GM18951 (cell line): ENCODE data around the gene TMA7.
"Not testable (repeated sequence)": the region's sequence is repeated elsewhere in the genome, so short reads cannot be mapped to it uniquely, and the experiment has no call there.

ENCODE experiments used
- POLR2A ChIP-seq: IDR thresholded peaks from 4 replicates; pipeline ENCODE4 v1.6.1; 2011; ENCODE audit warnings: mild to moderate bottlenecking; ENCODE audit not compliant: insufficient read length, insufficient read depth; ENCODE audit errors: extremely low read depth
- in situ Hi-C: fragments of 300-500 bp; cut with MboI; formaldehyde crosslinking; loops from one replicate; pipeline ENCODE4 v1.12.0; 2022; ENCODE audit warnings: low sequenced_read_pairs, mixed read lengths, inconsistent platforms; ENCODE audit not compliant: unreplicated experiment

Gene TMA7

DNA sequence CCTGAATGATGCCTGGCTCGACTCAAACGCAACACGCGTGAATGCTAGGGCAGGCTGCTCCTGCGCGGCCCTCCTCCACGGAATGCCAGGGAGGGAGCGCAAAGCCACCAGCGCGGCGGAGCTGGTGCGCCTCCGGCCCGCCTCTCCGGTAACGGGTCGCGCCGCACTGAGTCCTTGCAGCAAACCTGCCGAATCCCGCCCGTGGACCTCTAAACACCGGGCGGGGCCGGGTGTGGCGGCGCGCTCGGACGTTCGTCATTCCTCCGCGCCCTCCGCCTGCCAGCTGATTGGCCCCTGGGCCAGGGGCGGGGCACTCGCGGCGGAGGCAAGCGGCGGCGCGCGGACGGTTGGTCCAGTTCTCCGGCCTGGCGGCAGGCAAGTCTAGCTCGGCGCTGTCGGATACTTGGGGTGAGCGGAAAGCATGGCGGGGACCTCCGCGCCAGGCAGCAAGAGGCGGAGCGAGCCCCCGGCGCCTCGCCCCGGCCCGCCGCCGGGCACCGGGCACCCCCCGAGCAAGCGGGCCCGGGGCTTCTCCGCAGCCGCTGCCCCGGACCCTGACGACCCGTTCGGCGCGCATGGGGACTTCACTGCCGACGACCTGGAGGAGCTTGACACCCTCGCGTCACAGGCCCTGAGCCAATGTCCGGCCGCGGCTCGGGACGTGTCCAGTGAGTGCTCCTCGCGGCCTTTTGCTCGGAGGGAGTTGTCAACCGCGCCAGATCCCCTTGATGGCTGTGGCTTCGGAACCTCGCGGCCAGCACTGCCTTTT lies 6.6 kb downstream of the TMA7 start, which contains the start of gene ATRIP:
ATRIP (plus strand) TSS at position 313 of the 769 bp plus-strand sequence; CDS start at position 422, 109 bp downstream.
- in situ Hi-C loops = no loop called here

DNA sequence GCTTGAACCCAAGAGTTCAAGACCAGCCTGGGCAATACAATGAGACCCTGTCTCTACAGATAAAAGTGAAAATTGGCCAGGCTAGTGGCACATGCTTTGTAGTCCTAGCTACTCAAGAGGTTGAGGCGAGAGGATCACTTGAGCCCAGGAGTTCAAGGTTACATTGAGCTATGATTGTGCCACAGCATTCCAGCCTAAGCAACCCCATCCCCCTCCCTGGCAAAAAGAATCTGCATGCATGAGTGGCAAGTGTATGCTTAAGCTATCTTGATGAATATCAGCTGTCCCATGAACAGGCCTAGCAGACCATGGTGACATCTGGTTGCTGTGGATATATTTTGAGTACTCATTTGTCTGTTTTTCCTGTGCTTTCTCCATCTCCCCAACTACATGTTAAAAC lies 11.2 kb downstream of the TMA7 start:
- TF ChIP-seq POLR2A = no peak
- in situ Hi-C loops = no loop called here

More for the DNA sequence above, 6.6 kb downstream of the TMA7 start, which contains the start of gene ATRIP:
- TF ChIP-seq POLR2A = peak; percentile 98

DNA sequence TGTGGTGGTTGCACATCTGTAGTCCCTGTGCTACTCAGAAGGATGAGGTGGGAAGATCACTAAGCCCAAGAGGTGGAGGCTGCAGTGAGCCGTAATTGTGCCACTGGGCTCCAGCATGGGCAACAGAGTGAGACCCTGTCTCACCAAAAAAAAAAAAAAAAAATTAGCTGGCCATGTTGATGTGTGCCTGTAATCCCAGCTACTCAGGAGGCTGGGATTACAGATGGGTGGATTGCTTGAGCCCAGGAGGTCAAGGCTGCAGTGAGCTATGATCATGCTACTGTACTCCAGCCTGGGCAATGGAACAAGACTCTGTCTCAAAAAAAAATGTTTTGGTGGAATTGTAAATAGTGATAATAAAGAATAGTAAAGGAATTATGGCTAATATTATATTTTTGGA lies 16.4 kb downstream of the TMA7 start:
- in situ Hi-C loops = no loop called here

DNA sequence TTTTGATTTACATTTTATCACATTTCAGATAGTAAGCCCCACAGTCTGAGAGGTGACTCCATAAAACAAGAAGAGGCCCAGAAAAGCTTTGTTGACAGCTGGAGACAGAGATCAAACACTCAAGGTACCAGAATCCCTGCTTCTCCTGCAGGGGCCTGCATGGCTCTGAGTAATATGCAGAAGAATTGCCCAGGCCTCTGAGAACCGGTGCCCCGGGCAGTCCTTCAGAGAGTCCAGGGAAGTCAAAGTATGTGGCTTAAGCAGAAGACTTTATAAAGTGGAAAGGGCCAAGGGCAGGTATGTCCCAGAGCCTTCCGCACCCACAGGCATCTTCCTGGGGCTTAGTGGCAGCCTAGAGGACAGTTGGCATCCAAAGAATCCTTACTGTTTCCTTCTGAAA lies 19.3 kb downstream of the TMA7 start:
- no peak for TF ChIP-seq POLR2A
- in situ Hi-C loops = no loop called here

More for the DNA sequence above, 16.4 kb downstream of the TMA7 start:
- no peak for TF ChIP-seq POLR2A

DNA sequence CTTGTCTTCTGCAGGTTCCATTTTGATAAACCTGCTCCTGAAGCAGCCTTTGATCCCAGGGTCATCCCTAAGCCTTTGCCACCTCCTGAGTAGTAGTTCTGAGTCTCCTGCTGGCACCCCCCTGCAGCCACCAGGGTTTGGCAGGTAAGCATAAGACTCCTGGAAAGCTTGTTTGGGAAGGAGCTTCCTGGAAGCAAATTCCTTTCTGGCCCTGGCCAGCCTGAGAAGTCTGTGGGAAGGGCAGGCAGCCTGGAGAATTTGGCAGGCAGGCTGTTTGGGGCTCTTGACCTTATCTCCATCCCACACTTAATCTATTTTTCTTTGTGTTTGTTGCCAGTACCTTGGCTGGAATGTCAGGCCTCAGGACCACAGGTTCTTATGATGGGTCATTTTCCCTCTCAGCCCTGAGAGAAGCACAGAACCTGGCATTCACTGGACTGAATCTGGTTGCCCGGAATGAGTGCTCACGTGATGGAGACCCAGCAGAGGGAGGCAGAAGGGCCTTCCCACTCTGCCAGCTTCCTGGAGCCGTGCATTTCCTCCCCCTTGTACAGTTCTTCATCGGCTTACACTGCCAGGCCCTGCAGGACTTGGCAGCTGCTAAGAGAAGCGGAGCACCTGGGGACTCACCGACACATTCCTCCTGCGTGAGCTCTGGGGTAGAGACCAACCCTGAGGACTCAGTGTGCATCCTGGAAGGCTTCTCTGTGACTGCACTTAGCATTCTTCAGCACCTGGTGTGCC lies 19.9 kb downstream of the TMA7 start:
- no peak for TF ChIP-seq POLR2A
- in situ Hi-C loops = no loop called here

DNA sequence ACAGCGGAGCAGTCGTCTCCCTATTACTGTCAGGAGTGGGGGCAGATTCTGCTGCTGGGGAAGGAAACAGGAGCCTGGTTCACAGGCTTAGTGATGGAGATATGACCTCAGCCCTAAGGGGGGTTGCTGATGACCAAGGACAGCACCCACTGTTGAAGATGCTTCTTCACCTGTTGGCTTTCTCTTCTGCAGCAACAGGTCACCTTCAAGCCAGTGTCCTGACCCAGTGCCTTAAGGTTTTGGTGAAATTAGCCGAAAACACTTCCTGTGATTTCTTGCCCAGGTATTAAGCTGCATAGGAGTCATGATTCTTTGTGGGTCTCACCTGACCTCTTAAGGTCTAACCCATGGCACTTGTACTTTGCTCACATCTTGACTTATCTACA lies 20.5 kb downstream of the TMA7 start:
- TF ChIP-seq POLR2A = no peak
- in situ Hi-C loops = no loop called here

DNA sequence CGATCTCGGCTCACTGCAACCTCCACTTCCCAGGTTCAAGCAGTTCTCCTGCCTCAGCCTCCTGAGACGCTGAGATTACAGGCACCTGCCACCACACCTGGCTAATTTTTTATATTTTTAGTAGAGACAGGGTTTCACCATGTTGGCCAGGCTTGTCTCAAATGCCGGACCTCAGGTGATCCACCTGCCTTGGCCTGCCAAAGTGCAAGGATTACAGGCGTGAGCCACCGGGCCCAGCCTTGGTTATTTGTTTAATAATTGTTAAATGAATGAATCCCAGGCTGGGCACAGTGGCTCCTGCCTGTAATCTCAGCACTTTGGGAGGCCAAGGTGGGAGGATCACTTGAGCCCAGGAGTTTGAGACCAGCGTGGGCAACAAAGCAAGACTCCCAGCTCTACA lies 21.7 kb downstream of the TMA7 start:
- in situ Hi-C loops = not testable (repeated sequence)

DNA sequence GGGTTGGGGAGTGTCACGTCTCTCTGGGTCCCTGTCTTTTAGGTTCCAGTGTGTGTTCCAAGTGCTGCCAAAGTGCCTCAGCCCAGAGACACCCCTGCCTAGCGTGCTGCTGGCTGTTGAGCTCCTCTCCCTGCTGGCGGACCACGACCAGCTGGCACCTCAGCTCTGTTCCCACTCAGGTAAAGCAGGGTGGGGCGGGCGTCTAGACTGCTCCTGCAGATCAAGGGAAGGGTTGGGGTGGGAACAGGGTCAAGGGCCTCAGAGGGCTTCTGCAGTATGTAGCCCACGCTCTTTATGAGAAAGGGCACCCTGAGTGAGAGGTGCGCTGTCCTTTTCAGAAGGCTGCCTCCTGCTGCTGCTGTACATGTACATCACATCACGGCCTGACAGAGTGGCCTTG lies 23.6 kb downstream of the TMA7 start:
- no peak for TF ChIP-seq POLR2A
- in situ Hi-C loops = no loop called here

DNA sequence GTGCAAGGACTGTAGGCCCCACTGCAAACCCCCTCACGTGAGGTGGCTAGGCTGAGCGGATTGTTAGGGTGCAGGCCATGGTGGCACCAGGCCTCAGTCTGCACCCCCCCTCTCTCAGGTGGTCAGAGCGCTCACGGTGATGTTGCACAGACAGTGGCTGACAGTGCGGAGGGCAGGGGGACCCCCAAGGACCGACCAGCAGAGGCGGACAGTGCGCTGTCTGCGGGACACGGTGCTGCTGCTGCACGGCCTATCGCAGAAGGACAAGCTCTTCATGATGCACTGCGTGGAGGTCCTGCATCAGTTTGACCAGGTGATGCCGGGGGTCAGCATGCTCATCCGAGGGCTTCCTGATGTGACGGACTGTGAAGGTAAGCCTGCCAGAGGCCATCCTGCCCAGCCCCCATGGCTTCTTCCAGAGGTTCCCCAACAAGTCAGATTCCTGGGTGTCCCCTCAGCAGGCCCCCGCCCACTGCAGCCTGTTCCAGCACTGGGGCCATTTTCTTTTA lies 24.7 kb downstream of the TMA7 start:
- in situ Hi-C loops = no loop called here

DNA sequence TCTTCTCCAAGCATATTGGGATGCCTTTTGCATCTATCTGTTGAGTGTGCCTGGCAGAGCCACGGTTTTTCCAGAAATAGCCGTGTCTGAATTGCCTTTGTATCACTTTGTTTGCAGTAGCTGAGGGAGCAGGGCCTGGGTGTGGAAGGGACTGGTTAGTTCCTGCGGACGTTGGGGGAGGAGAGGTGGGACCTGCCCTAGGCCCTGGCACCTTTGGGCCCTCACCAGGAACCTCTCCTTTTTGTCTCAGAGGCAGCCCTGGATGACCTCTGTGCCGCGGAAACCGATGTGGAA lies 25.1 kb downstream of the TMA7 start:
- TF ChIP-seq POLR2A = no peak
- in situ Hi-C loops = no loop called here

More for the DNA sequence above, 24.7 kb downstream of the TMA7 start:
- TF ChIP-seq POLR2A = no peak

DNA sequence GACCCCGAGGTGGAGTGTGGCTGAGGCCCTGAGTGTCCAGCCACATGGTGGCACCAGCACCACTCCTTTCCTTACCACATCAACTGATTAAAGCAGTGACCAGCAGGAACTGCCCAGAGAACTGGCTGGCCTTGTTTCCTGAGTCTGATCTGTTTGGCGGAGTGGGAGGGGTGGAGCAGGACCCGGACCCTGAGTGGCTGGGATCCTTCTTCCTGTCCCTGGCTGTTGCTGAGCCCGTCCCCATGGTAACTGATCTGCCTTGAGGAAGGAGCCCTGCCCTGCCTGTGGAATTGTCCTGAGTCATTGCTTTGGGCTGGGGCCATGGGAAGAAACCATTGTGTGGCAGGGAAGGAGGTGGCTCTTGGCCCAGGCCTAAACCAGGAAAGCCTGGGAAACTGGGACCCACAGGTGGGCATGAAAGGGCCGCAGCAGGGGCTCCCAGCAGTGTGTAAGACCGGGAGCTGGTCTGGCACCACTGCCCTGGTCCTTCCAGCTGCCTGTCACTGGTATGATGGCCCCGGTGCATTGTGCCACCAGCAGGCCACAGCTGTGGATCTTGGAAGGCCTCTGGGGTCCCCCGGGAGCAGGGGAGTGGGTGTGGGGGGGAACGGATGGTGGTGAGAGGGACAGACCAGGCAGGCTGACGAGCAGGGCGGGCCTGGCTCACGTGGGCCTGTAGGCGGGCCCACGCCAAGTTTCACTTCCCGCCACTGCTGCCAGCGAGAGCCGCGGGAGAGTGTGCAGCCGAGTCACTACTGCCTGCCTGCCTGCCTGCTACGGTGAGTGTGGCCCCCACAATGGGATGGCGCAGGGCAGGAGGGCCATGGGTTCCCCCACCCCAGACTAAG lies 25.7 kb downstream of the TMA7 start:
- TF ChIP-seq POLR2A = peak; percentile 98
- in situ Hi-C loops = no loop called here

DNA sequence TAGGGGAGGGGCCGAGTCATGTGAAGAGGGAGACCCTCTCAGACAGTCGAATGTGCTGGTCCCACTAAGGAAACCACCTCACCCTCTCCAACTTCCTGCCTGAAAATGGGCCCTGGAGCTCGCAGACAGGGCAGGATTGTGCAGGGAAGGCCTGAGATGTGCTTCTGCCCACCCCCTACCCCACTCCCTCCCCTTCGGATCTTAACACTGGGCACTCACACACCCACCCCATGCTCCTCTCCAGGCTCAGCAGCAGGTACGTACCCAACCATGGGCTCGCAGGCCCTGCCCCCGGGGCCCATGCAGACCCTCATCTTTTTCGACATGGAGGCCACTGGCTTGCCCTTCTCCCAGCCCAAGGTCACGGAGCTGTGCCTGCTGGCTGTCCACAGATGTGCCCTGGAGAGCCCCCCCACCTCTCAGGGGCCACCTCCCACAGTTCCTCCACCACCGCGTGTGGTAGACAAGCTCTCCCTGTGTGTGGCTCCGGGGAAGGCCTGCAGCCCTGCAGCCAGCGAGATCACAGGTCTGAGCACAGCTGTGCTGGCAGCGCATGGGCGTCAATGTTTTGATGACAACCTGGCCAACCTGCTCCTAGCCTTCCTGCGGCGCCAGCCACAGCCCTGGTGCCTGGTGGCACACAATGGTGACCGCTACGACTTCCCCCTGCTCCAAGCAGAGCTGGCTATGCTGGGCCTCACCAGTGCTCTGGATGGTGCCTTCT lies 26.5 kb downstream of the TMA7 start:
- no peak for TF ChIP-seq POLR2A
- in situ Hi-C loops = no loop called here

DNA sequence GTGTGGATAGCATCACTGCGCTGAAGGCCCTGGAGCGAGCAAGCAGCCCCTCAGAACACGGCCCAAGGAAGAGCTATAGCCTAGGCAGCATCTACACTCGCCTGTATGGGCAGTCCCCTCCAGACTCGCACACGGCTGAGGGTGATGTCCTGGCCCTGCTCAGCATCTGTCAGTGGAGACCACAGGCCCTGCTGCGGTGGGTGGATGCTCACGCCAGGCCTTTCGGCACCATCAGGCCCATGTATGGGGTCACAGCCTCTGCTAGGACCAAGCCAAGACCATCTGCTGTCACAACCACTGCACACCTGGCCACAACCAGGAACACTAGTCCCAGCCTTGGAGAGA lies 27.0 kb downstream of the TMA7 start:
- TF ChIP-seq POLR2A = no peak
- in situ Hi-C loops = no loop called here
